Epithelial cell of proximal tubule (primary cell): ENCODE data around the gene CPNE2. TPM values are rescaled to one million over a fixed set of nuclear protein-coding genes. Genes with fewer than 3 reads are reported as not detected.

Experiments used
- DNase-seq: peaks from one replicate; pipeline ENCODE4 v3.0.0-alpha.2; 2011; ENCODE audit warnings: low read depth
- H3K4me3 ChIP-seq: 2 replicates; pipeline ENCODE4 v1.5.1; 2011; ENCODE audit warnings: low read depth, mild to moderate bottlenecking, low read length
- CTCF ChIP-seq: conservative IDR thresholded peaks from 2 replicates; pipeline ENCODE4 v1.5.1; 2012; ENCODE audit warnings: low read depth, mild to moderate bottlenecking, low read length
- total RNA-seq: library from RNA; depleted of rRNA; stranded (reverse); fragments of >200 nt; gene quantifications from 2 replicates; pipeline ENCODE4 v1.2.3, GENCODE V29; 2015

The CPNE2 gene
- total RNA-seq, 1 donor from 2014 or later = 44.9 TPM

- no peak for DNase-seq
- no peak for TF ChIP-seq CTCF
- no peak overlapping the region for H3K4me3 ChIP-seq
Measured at GRCh38 chr16:57157533-57157932, 65.2 kb downstream of the CPNE2 start.

- TF ChIP-seq CTCF = no peak
- DNase-seq = no peak
- no peak overlapping the region for H3K4me3 ChIP-seq
Measured at GRCh38 chr16:57159447-57159846, 67.1 kb downstream of the CPNE2 start.

- TF ChIP-seq CTCF = no peak
- no peak for DNase-seq
- H3K4me3 ChIP-seq = no peak overlapping the region
Measured at GRCh38 chr16:57163842-57164241, 71.5 kb downstream of the CPNE2 start.

GRCh38 chr16:57165483-57165882 is 73.1 kb downstream of the CPNE2 start:
- no peak for DNase-seq
- TF ChIP-seq CTCF = no peak
- no peak overlapping the region for H3K4me3 ChIP-seq

- no peak for TF ChIP-seq CTCF
- no peak overlapping the region for H3K4me3 ChIP-seq
- no peak for DNase-seq
Measured at GRCh38 chr16:57165938-57166337, 73.6 kb downstream of the CPNE2 start.

GRCh38 chr16:57166451-57166850 is 74.1 kb downstream of the CPNE2 start:
- no peak for TF ChIP-seq CTCF

GRCh38 chr16:57166951-57167350 is 74.6 kb downstream of the CPNE2 start:
- DNase-seq = no peak
- TF ChIP-seq CTCF = no peak
- no peak overlapping the region for H3K4me3 ChIP-seq

More at GRCh38 chr16:57166451-57166850, 74.1 kb downstream of the CPNE2 start:
- no peak overlapping the region for H3K4me3 ChIP-seq
- no peak for DNase-seq
